HG02884 (cell line): ENCODE data around the gene PEAK1.

ENCODE experiments used
- ATAC-seq: cut with Tn5 transposase; IDR thresholded peaks from one replicate; pipeline ENCODE4 v1.9.1; 2021; ENCODE audit warnings: mild to moderate bottlenecking, moderate library complexity; ENCODE audit not compliant: unreplicated experiment

PEAK1 gene

DNA sequence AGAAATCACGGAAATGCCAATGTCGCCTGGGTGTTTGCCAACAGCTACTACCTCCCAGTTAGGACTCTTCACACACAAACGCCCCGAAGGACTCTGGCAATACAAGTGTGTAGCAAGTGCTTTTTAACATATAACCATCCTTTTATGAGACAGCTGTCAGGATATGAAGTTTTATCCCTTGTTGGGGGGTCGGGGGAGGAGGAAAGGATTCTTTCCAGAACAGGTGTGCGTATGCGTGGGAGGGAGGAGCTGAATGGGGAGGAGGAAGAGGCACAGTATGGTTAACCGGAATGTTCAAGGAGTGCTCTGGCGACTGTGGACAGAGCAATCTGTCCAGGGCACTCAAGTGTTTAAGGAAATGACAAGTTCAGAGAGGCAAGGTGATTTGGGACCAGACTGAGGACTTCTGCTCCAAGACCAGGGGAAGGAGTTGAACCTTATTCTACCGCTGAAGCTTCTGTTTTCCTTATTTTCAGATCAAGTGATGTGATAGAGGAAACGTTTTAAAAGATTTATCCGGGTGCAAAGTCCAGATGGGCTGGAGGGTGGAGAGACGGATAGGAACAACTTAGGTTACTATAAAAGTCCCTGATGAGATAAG, 350.3 kb downstream of the PEAK1 start:
- ATAC-seq: no peak

DNA sequence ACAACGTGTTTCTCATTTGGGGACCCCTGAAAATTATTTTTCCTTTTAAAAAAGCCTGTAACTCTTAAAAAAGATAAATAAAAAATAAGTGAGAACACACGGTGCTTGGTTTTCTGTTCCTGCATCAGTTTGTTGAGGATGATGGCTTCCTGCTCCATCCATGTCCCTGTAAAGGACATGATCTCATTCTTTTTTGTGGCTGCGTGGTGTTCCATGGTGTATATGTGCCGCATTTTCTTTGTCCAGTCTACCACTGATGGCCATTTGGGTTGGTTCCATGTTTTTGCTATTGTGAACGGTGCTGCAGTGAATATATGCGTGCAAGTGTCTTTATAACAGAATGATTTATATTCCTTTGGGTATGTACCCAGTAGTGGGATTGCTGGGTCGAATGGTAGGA, 351.3 kb downstream of the PEAK1 start:
- no peak for ATAC-seq

DNA sequence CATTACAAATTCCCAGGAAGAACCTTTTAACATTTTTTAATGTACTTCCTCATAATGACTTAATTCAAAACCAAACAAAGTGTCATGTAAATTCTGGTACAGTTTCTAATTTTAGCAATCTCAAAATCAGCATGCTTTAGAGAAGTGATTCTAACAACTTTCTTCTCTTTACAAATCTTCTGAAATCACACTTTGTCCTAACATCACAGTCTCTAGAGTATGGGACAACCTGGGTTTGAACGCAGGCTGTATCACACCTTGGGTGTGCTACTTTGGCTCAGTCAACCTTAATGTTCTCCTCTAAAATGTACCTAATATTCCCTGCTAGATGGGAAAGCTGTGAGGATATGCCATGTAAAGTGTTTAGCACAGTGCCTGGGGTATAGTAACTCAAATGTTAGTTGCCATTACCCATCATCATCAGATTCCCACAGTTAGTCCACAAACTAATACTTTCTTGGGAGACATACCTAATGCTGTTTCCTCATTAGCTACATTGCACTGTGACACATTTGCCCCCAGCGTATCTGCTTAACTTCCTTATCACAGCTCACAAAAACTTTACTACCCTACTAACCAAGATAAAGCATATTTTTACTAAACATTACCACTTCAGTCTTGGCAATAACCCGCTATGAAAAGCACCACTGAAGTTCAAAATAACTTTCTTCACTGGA, 352.1 kb downstream of the PEAK1 start:
- ATAC-seq: no peak

GRCh38 chr15:77066971-77067690, 352.8 kb downstream of the PEAK1 start:
- no peak for ATAC-seq

DNA sequence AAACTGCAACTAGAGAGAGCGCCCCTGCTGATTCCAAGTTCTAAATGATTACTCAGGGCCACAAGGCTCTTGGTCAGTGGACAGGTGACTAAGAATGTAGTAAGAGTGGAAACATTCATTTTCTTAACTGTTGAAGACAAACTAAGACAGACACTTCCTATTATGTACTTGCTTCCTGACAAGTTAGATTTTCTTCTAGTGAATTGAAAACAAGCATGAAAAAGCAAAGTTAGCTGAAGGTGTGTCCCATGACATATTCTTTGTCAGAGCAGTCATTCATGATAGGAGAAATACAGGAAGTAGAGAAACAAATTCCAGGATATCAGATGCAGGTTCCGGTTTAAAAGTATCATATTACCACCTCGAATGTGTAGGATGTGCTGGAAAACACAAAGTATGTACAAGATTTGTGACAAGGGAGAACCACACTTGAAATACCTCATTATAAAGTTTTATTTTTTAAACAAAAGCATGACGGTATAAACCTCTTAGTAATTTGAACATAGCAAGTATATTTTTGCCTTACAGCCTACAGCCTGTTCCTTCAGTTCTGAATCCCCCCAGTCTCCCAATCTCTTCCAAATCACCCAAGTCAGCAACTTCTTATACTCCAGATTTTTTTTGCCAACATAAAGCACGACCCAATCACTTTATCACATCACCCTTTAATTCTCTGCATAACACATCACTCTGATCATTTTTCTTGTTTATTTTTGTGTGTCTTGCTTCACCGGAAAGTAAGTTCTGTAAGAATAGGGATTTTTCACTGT, 355.2 kb downstream of the PEAK1 start:
- no peak for ATAC-seq

DNA sequence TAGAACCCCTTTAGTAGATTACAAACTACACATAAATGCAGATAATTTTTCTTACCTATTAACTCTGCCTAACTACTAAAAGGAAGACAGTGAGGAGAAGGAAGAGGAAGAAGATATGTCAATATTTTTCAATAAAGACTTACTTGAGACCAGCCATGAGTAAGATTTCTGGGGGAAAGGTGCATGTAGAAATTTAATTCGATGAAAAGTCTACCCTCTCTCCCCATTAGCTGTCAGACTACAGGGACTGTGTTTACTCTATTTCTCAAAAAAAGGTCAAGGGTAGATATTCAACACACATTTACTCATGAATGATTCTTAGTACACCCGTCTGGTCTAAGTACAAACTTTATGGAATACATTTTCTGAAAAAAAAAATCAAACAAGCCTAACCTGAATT, 355.8 kb downstream of the PEAK1 start:
- ATAC-seq: no peak

- ATAC-seq: no peak
Observed at GRCh38 chr15:77063249-77063648, 356.7 kb downstream of the PEAK1 start.

DNA sequence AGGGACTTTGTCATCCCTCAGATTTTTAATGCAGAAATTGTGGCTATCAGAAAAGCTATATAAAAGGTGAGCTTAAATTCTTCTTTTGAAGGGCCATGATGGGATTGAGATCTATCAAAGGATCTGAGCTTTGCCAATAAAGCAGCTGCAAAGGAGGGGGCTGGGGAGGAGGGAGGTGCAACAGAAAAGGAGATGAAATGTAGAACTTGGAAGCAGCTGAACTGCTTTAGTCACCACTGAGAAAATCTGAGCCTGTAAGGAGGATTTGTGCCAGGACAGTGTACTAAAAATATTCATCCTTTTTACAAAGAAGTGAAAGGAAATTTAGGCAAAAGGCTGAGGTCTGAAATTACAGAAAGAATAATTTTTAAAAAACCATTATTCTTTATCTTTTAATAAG, 359.4 kb downstream of the PEAK1 start:
- no peak for ATAC-seq

DNA sequence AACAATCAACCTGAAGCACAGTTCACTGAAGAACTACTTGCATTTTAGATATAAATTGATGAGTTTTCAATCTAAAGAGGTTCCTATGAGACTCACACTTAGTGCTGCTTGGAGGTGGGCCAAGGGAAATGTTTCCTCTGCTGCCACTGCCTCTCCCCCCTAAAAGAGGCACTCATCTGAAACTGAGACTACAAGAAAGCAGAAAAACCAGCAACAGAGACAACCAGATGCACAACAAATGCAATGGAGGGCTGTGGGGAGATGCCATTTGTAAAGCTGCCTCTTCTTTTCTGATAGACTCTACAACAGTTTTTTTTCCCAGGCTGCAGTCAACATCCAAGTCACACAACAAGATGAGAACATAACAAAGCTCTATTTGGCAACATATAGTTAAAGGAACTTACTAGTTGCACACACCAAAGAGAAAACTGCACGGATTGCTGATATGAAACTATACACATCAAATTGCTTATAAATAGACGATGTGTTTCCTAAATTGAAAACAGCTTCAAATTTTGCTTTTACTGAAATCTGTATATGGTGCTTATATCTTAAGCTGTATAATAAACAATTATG, 360.0 kb downstream of the PEAK1 start:
- ATAC-seq: no peak

- no peak for ATAC-seq
Observed at GRCh38 chr15:77058468-77058867, 361.4 kb downstream of the PEAK1 start.

DNA sequence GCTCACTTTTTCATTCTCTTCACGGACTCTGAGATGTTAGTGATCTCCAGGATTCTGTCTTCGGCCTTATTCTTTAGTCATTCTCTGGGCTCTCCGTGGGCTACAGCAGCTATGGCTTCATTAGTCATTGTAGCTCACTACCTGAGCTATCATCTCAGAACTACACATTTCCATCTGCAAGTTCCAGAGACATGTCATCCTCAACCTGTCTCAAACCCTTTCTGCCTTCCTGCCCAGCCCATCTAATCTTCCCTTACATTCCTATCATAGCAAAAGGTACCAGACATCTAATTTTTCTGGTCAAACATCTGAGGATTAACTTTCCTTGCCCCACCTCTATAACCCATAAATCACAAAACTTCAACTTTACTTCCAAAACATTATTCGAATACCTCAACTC, 362.2 kb downstream of the PEAK1 start:
- ATAC-seq: no peak

DNA sequence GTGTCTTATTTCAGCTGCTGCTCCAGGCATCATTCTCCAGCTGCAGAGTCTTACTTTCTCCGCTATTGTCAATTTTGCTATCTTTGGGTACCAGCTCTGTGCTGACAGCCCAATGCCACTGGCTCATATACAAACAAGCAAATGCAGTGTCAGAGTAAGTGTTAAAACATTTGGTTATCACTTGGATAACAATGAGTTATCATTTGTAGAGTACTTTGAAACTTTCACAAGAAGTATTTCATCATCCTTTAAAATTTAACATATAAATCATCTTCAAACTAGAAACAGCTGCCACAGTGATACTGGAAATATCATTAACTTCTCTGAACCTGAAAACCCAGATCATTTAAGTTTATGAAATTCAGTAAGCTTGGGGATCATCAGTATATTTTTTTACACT, 362.8 kb downstream of the PEAK1 start:
- ATAC-seq: no peak

GRCh38 chr15:77053709-77054108, 366.2 kb downstream of the PEAK1 start:
- ATAC-seq: no peak

GRCh38 chr15:77052556-77052955, 367.3 kb downstream of the PEAK1 start:
- no peak for ATAC-seq
